ENCODE results near the gene NFATC1.

- no peak for TF ChIP-seq POLR2A (IDR thresholded peaks at IDR 0.05)
- TF ChIP-seq CTCF (IDR thresholded peaks at IDR 0.05), result no peak
Measured at GRCh38 chr18:79377187-79377891, 18.4 kb upstream of the NFATC1 start.

Measured in thyroid gland (tissue), 4 donors.